Duodenal mucosa (tissue), 2 donors: ENCODE measurements around the gene JDP2.

Source experiments
- H3K27ac ChIP-seq: one replicate; pipeline ENCODE4 v1.7.0; 2013; ENCODE audit warnings: low read depth, low read length
- H3K27me3 ChIP-seq, 2 donors: one replicate each; pipeline ENCODE4 v1.7.0; 2013; ENCODE audit warnings: low read length in 2 of 2, control low read depth in 1 of 2; ENCODE audit not compliant: insufficient read depth in 2 of 2, control insufficient read depth in 1 of 2
- H3K36me3 ChIP-seq, 2 donors: one replicate each; pipeline ENCODE4 v1.7.0; 2013; ENCODE audit warnings: low read length in 2 of 2, control low read depth in 1 of 2; ENCODE audit not compliant: insufficient read depth in 2 of 2, control insufficient read depth in 1 of 2
- H3K4me1 ChIP-seq, 2 donors: one replicate each; pipeline ENCODE4 v1.7.0; 2013; ENCODE audit warnings: low read length in 2 of 2, control low read depth in 1 of 2; ENCODE audit not compliant: insufficient read depth in 2 of 2, control insufficient read depth in 1 of 2
- H3K4me3 ChIP-seq, 2 donors: one replicate each; pipeline ENCODE4 v1.7.0; 2013; ENCODE audit warnings: low read length in 2 of 2, low read depth in 1 of 2
- H3K9ac ChIP-seq, 2 donors: one replicate each; pipeline ENCODE4 v1.7.0; 2013; ENCODE audit warnings: low read length in 2 of 2, low read depth in 1 of 2
- H3K9me3 ChIP-seq, 2 donors: one replicate each; pipeline ENCODE4 v1.7.0; 2013; ENCODE audit warnings: low read length in 2 of 2, control low read depth in 1 of 2; ENCODE audit not compliant: control insufficient read depth in 1 of 2

The JDP2 gene

DNA sequence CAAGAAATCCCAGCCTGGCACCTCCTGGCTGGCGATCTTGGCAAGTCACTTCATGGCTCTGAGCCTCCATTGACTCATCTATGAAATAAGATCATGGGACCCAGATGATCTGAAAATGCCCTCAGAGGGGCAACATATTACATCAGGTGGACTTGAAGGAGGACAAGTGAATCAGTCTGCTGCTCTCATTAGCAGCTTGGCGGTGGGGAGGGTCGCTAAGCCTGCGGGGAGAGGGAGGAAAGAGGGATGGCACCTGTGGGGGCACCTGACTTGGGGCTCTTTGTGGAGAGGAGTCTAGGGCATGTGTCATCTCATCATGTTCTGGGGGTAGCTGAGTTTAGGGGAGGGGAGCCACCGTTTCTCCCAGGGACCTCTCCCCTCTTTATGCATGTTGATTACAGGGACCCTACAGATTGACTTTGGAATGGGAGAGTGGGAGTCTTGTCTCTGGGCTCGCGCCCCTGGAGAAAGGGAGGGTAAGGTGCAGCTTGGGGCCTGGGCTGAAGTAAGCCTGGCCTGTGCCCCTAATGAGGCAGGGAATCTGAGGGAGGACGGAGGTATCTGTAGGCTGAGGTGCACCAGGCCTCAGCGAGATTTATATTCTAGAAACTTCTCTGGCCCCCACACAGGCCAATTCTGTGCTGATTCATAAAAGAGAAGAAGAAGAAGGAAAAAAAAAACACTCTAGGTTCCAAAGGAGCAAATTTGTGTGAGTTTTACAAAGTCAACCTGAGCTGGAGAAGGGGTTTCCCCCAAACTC lies 65.2 kb downstream of the JDP2 start:
- Histone ChIP-seq H3K9me3 (no peaks in the 10 kb centered on the region), H3K9ac (no peak overlapping the region), H3K4me3 (no peak overlapping the region), H3K27me3 (no peaks in the 10 kb centered on the region), H3K36me3 (no peaks in the 10 kb centered on the region), H3K27ac (no peak overlapping the region), H3K4me1 (no peaks in the 10 kb centered on the region)

DNA sequence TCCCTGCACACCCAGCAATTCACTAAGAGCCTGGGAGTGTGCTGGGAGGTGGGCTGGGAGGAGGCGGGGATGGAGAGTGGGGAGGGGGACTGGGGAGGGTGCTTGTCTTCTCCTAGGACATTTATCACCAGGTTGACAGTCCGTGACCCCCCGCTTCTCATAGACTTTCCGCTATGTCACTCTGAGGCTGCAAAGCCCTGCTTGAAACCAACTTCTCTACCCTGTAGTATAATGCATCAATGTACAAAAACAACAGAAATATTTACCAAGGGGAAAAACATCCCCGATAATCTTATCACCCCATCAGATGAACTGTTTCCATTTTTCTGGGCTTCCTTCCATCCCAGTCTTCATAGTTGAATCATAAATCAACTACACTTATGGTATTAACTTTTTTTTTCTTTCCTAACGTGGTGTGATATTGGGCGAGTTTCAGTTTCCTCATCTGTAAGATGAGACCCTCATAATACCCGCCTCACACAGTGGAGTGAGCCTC lies 65.8 kb downstream of the JDP2 start:
- no peak overlapping the region for H3K9ac ChIP-seq
- H3K36me3 ChIP-seq, result no peaks in the 10 kb centered on the region
- no peaks in the 10 kb centered on the region for H3K4me1 ChIP-seq
- H3K4me3 ChIP-seq, result no peak overlapping the region
- H3K9me3 ChIP-seq, result no peaks in the 10 kb centered on the region
- H3K27me3 ChIP-seq, result no peaks in the 10 kb centered on the region
- H3K27ac ChIP-seq, result no peak overlapping the region

DNA sequence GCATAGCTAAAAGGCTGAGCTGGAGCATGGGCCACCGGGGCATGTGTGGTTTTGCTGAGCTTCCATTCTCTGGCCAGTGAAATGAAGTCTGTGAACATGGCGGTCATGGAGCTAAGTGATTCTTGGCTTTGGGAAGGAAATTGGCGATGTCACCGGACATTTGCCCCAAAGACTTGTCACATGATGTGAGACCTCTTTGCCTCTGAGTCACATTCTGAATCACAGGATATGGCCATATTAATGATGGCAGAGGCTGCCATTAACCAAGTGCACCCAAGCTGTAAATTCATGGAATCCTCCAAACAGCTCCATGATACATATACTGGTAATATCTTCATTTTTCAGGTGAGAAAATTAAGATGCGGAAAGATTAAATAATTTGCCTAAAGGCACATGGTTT lies 67.1 kb downstream of the JDP2 start:
- H3K4me3 ChIP-seq, result no peak overlapping the region
- H3K27ac ChIP-seq, result no peak overlapping the region
- no peaks in the 10 kb centered on the region for H3K27me3 ChIP-seq
- H3K9me3 ChIP-seq, result no peaks in the 10 kb centered on the region
- no peaks in the 10 kb centered on the region for H3K4me1 ChIP-seq
- H3K36me3 ChIP-seq, result no peaks in the 10 kb centered on the region
- no peak overlapping the region for H3K9ac ChIP-seq

DNA sequence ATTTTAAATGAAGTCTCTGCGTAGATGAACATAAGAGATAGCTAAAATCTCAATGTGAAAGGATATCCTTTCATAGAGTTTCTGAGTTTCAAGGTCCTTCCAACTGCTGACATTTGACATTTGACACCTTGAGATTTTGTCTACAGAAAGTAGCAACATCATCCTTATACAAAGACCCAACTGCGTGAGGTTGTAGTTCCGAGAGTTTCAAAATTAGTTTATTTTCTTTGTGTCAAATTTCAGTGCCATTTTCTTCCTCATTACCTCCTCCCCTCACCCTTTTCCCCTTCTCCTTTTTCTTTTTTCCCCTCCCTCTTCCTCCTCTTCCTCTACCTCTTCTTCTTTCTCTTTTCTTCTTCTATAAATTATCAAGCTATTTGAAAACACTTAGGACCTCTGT lies 67.6 kb downstream of the JDP2 start:
- H3K36me3 ChIP-seq, result no peaks in the 10 kb centered on the region
- H3K4me3 ChIP-seq, result no peak overlapping the region
- H3K4me1 ChIP-seq, result no peaks in the 10 kb centered on the region
- no peak overlapping the region for H3K27ac ChIP-seq
- H3K27me3 ChIP-seq, result no peaks in the 10 kb centered on the region
- H3K9me3 ChIP-seq, result no peaks in the 10 kb centered on the region
- H3K9ac ChIP-seq, result no peak overlapping the region

DNA sequence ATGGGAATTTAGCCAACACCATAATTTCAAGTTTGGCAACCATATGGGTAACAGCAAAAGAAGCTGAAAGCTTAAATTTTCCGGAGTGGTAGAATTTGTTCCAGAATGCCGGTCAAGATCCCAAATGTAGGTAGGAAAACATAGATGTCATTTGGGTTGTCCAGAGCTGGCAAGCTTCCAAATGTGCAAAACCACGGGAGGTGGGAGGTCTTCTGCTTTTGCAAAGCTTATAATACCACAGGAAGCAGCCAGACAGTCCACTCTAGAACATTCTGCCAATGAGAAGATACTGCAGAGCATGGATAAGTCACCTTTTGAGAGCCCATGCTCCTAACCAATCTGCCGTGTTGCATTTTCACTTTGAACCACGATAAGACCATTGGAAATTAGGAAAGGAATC lies 68.1 kb downstream of the JDP2 start:
- no peaks in the 10 kb centered on the region for H3K4me1 ChIP-seq
- no peak overlapping the region for H3K9ac ChIP-seq
- no peak overlapping the region for H3K4me3 ChIP-seq
- H3K27ac ChIP-seq, result no peak overlapping the region
- H3K27me3 ChIP-seq, result no peaks in the 10 kb centered on the region
- H3K9me3 ChIP-seq, result no peaks in the 10 kb centered on the region
- H3K36me3 ChIP-seq, result no peaks in the 10 kb centered on the region

DNA sequence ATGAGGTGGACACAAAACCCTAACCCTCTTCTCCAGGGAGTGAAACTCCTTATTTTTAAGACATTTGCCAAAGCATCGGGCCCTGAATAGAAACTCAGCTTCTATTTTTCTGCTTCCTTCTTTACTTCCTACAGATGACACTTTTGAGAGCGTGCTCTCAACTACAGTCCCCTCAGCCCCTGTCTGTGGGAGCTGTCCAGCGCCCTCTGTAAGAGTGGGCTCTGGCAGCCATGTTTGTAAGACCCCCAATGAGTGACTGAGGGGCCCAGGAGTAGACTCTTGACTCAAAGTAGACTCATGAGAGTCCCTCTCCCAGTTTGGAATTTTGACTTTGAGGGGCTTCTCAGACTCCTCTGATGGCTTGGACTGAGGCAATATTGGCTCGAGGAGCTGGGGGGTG lies 68.9 kb downstream of the JDP2 start:
- Histone ChIP-seq H3K4me3 (no peak overlapping the region), H3K27me3 (no peaks in the 10 kb centered on the region), H3K4me1 (no peaks in the 10 kb centered on the region), H3K36me3 (no peaks in the 10 kb centered on the region), H3K9me3 (no peaks in the 10 kb centered on the region), H3K9ac (no peak overlapping the region), H3K27ac (no peak overlapping the region)

DNA sequence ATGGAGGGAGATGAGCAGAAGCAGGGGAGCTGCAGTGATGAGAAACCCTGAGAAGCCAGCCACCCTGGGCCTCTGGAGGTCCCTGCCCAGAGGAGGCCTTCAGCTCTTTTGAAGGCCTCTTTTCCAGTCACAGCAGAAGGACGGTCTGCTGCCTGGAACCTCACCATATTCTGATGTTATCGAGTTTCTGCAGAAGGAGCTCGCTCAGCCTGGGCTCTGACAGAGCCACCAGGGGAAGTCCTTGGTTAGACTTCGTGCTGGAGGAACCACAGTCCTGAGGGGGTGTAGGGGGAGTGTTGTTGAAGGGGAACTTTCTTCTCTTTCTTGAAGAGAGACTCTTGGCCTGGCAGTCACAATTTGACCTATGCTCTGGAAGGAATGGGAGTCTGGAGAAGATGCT lies 69.4 kb downstream of the JDP2 start:
- Histone ChIP-seq H3K9me3 (no peaks in the 10 kb centered on the region), H3K27ac (no peak overlapping the region), H3K4me1 (no peaks in the 10 kb centered on the region), H3K27me3 (no peaks in the 10 kb centered on the region), H3K9ac (no peak overlapping the region), H3K36me3 (no peaks in the 10 kb centered on the region), H3K4me3 (no peak overlapping the region)

DNA sequence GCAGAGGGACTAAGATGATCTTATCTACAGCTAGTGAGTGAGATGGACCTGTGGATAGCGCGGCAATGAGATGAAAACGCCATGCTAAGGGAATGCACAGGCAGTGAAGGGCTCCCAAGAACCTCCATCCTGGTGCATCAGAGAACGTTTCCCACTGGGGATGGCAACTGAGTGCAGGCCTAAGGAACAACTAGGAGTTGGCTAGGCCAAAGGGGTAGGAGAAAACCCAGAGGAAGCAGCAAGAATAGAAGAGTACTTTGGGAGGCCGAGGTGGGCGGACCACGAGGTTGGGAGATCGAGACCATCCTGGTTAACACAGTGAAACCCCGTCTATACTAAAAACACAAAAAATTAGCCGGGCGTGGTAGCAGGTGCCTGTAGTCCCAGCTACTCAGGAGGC lies 69.9 kb downstream of the JDP2 start:
- no peak overlapping the region for H3K27ac ChIP-seq
- H3K9me3 ChIP-seq, result no peaks in the 10 kb centered on the region
- H3K4me3 ChIP-seq, result no peak overlapping the region
- H3K36me3 ChIP-seq, result no peaks in the 10 kb centered on the region
- H3K4me1 ChIP-seq, result no peaks in the 10 kb centered on the region
- H3K9ac ChIP-seq, result no peak overlapping the region
- no peaks in the 10 kb centered on the region for H3K27me3 ChIP-seq

DNA sequence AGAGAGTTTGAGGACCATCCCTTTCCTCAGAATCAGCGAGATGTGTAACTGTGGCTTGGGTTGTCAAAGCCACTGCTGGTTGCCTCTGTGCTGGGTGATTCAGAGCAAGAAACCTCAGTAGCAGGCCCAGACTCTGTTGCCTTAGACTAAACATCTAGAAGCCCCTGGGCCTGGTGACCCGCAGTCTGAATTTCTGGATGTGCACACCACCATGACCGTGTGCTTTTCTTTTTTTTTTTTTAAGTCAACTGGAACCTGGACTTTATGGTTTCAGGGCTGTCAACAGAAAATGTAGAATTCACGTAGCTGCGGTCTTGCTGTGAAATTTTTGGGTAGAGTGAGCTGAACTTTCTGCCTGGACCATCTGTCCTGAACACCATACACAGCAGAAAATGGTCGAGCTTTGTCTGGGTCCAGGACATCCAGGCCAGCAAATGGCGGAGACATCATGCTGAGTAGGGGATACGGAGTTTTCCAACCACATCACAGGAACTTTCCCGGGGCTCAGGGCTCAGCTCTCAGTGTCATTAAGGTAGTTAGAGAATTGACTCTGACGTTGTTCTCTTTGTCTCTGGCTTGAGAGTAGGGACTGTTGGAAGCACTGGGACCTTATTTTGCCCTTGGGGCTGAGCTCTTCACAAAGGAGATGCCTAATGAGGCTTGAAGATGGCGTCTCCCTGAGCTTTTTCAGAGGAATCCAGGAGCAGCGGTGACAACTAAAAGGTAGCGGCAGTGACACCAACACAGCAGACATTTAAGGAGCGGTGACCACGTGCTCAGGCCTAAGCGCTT lies 71.5 kb downstream of the JDP2 start:
- Histone ChIP-seq H3K27ac (no peak overlapping the region), H3K36me3 (no peaks in the 10 kb centered on the region), H3K9ac (no peak overlapping the region), H3K9me3 (no peaks in the 10 kb centered on the region), H3K27me3 (no peaks in the 10 kb centered on the region), H3K4me3 (no peak overlapping the region), H3K4me1 (no peaks in the 10 kb centered on the region)

DNA sequence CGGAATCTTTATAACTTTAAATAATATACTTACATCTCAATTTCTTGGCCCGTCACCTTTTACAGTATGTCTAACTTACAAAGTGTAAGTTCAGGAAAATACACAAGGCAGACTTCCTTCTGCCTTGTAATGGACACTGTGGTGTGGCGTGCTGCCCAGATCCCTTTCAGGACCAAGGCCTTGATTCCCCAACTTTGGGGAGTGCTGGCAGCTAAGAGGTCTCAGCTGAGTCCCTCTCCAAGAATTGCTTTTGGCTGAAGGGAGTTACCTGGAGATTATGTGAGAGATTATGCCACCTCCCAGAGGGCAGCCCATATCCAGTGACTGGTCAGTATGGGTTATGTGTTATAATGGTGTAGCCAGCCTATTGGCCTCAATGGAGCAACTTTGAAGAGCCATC lies 73.3 kb downstream of the JDP2 start:
- H3K27me3 ChIP-seq, result no peaks in the 10 kb centered on the region
- no peak overlapping the region for H3K9ac ChIP-seq
- H3K4me1 ChIP-seq, result no peaks in the 10 kb centered on the region
- no peaks in the 10 kb centered on the region for H3K9me3 ChIP-seq
- no peak overlapping the region for H3K27ac ChIP-seq
- H3K36me3 ChIP-seq, result no peaks in the 10 kb centered on the region
- no peak overlapping the region for H3K4me3 ChIP-seq
